ENCODE measurements around the gene ZHX3. TPM values are rescaled to one million over a fixed set of nuclear protein-coding genes. Genes with fewer than 3 reads are reported as not detected.

ZHX3 gene
- total RNA-seq, 2 donors from 2014 or later = 10.9 to 11.9 TPM

- Histone ChIP-seq H3K9me3 (no peaks in the 10 kb centered on the region), H3K4me1 (peaks cover 19% of the 10 kb centered on the region), H3K27me3 (peaks cover 0 to 11% of the 10 kb centered on the region in 2 donors), H3K36me3 (replicated peaks in 1 of 2; ENCODE audit: insufficient read depth in 1 of 2, low read depth in 2 of 2) (peaks cover 0 to 4% of the 10 kb centered on the region in 2 donors), H3K4me3 (no peak overlapping the region), H3K27ac (no peak overlapping the region)
- WGBS, 2 donors = 44 to 56% methylated on average over 11 to 40 of the region's 45 CpGs
- TF ChIP-seq POLR2A (IDR thresholded peaks at IDR 0.05) = no peak
- intact Hi-C loops (cut with DNase I) = no loop called here
- DNase-seq (peak in 3 of 4 donors; percentile 32 to 68 (median 65)), ATAC-seq (no peak)
Measured at GRCh38 chr20:41361757-41362747, 44.5 kb upstream of the ZHX3 start.

GRCh38 chr20:41360831-41361756 lies 43.6 kb upstream of the ZHX3 start:
- Histone ChIP-seq H3K36me3 (replicated peaks in 1 of 2; ENCODE audit: insufficient read depth in 1 of 2, low read depth in 2 of 2) (peaks cover 0 to 8% of the 10 kb centered on the region in 2 donors), H3K27me3 (peaks cover 0 to 9% of the 10 kb centered on the region in 2 donors), H3K4me3 (no peak overlapping the region), H3K27ac (no peak overlapping the region), H3K4me1 (peaks cover 15% of the 10 kb centered on the region), H3K9me3 (no peaks in the 10 kb centered on the region)
- TF ChIP-seq POLR2A (IDR thresholded peaks at IDR 0.05) (no peak), CTCF (IDR thresholded peaks at IDR 0.05) (no peak)
- ATAC-seq (no peak), DNase-seq (no peak)
- 89 to 90% methylated on average over 2 to 22 of the region's 22 CpGs for WGBS, 2 donors
- intact Hi-C loops (cut with DNase I) = no loop called here

GRCh38 chr20:41359541-41360011 lies 42.0 kb upstream of the ZHX3 start:
- Histone ChIP-seq H3K27ac (no peak overlapping the region), H3K36me3 (replicated peaks in 1 of 2; ENCODE audit: insufficient read depth in 1 of 2, low read depth in 2 of 2) (peaks cover 0 to 8% of the 10 kb centered on the region in 2 donors), H3K9me3 (no peaks in the 10 kb centered on the region), H3K4me1 (peaks cover 10% of the 10 kb centered on the region), H3K4me3 (no peak overlapping the region), H3K27me3 (no peaks in the 10 kb centered on the region)
- WGBS, 2 donors = 65 to 92% methylated on average over 3 to 9 of the region's 9 CpGs
- TF ChIP-seq CTCF (IDR thresholded peaks at IDR 0.05) (no peak), POLR2A (IDR thresholded peaks at IDR 0.05) (no peak)
- ATAC-seq (no peak), DNase-seq (no peak)
- intact Hi-C loops (cut with DNase I) = no loop called here

- Histone ChIP-seq H3K9me3 (no peaks in the 10 kb centered on the region), H3K4me1 (peaks cover 10% of the 10 kb centered on the region), H3K27ac (no peak overlapping the region), H3K27me3 (no peaks in the 10 kb centered on the region), H3K4me3 (no peak overlapping the region), H3K36me3 (replicated peaks in 1 of 2; ENCODE audit: insufficient read depth in 1 of 2, low read depth in 2 of 2) (peaks cover 0 to 8% of the 10 kb centered on the region in 2 donors)
- WGBS, 2 donors = 74 to 77% methylated on average over 7 of the region's 7 CpGs
- ATAC-seq (no peak), DNase-seq (no peak)
- TF ChIP-seq POLR2A (IDR thresholded peaks at IDR 0.05) (no peak), CTCF (IDR thresholded peaks at IDR 0.05) (no peak)
- intact Hi-C loops (cut with DNase I) = no loop called here
Measured at GRCh38 chr20:41358717-41359116, 41.2 kb upstream of the ZHX3 start.

GRCh38 chr20:41358230-41358629 lies 40.7 kb upstream of the ZHX3 start:
- H3K4me1 ChIP-seq = peaks cover 10% of the 10 kb centered on the region

More at GRCh38 chr20:41358230-41358629, 40.7 kb upstream of the ZHX3 start:
- no peaks in the 10 kb centered on the region for H3K27me3 ChIP-seq
- WGBS, 2 donors = 73 to 87% methylated on average over 6 to 9 of the region's 9 CpGs
- H3K4me3 ChIP-seq = no peak overlapping the region
- intact Hi-C loops (cut with DNase I) = no loop called here
- DNase-seq (no peak), ATAC-seq (no peak)
- peaks cover 0 to 8% of the 10 kb centered on the region in 2 donors for H3K36me3 ChIP-seq (replicated peaks in 1 of 2; ENCODE audit: insufficient read depth in 1 of 2, low read depth in 2 of 2)
- TF ChIP-seq CTCF (IDR thresholded peaks at IDR 0.05) = no peak
- no peak for TF ChIP-seq POLR2A (IDR thresholded peaks at IDR 0.05)
- H3K27ac ChIP-seq = no peak overlapping the region
- H3K9me3 ChIP-seq = no peaks in the 10 kb centered on the region
